ENCODE measurements around the gene FGFR2. TPM values are rescaled to one million over a fixed set of nuclear protein-coding genes. Genes with fewer than 3 reads are reported as not detected.
A peak's percentile ranks its signal among the peaks of the same experiment; 100 is the strongest.

The FGFR2 gene
- polyA plus RNA-seq, 1 of the 3 experiments (the other 2 are of a cell fraction): 0.02 TPM

DNA sequence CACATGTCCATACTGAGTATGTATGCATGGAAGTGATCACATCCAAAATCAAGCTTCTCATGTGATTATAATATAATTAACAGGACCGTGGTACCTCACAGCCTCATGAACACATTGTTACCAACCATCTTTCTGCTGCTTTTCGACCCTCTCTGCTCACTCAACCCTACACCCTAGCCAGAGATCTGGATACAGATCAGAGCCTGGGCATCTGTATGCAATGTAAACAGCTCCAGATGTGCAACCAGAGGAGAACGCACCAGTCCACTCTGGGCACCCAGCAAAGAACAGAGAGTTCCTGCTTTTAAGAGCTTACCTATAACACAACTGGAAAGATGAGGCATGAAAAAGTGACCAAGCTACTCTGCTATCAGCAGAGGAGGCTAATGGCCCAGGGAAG, 145.1 kb downstream of the FGFR2 start:
- no peaks in the 10 kb centered on the region for H3K27me3 ChIP-seq (ENCODE audit: insufficient read depth)
- no peak for TF ChIP-seq CHD2 (IDR thresholded peaks at IDR 0.05; ENCODE audit: low read length, partially characterized antibody)
- 0 out of 2 replicates have a peak, but pooled peaks have one; percentile 15 for TF ChIP-seq RCOR1 (IDR thresholded peaks at IDR 0.05; ENCODE audit: low read length)
- TF ChIP-seq GATA2 (CRISPR knock-in tag; IDR thresholded peaks at IDR 0.05): peak; percentile 60
- peak in 1 of 2 experiments; percentile 40; a peak in 1 of 4 replicates for TF ChIP-seq EP300 (IDR thresholded peaks at IDR 0.05; ENCODE audit: borderline replicate concordance in 1 of 2, low read depth in 1 of 2, low read length in 1 of 2)
- 7% methylated on average over 3 of the region's 3 CpGs for WGBS (ENCODE audit: low lambda C conversion rate)

DNA sequence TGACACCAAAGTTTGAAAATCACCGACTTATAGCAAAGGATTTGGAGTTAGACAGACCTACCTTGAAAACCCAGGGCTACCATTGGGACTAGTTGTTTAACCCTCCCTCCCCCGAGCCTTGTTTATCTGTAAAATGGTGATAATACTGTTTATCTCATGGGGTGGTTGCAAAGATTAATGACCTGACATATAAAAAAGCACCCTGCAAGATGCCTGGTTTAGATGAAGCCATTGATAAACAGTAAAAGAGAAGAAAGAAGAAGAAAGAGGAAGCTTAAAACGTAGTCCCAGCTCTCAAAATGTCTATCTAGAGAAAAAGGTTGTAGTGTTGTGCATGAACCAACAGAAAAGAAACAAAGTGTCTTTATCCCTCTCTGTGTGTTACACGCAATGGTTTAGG, 145.7 kb downstream of the FGFR2 start:
- CTCF ChIA-PET: interaction anchor here (0.8 to 1.7 kb wide), 3 partner anchors 10 to 210 kb away, joined by 3 to 4 read pairs (median 4); no protein-coding TSS in a partner anchor
- no peak for DNase-seq
- no peaks in the 10 kb centered on the region for H4K20me1 ChIP-seq (ENCODE audit: insufficient read depth)
- no peak overlapping the region for H3K27ac ChIP-seq (ENCODE audit: low read depth in 2 of 2, low read length in 1 of 2)
- H3K9me3 ChIP-seq: no peaks in the 10 kb centered on the region
- H2AFZ ChIP-seq (ENCODE audit: low read depth): no peak overlapping the region
- no peaks in the 10 kb centered on the region for H3K79me2 ChIP-seq (ENCODE audit: insufficient read depth)
- POLR2A ChIA-PET: no interaction called here
- no peaks in the 10 kb centered on the region for H3K36me3 ChIP-seq (replicated peaks in 1 of 2; ENCODE audit: control insufficient read depth in 1 of 2, insufficient read depth in 2 of 2, low read length in 1 of 2)
- TF ChIP-seq GATA2 (CRISPR knock-in tag; IDR thresholded peaks at IDR 0.05) (peak; percentile 45), MEF2A (IDR thresholded peaks at IDR 0.05; ENCODE audit: borderline replicate concordance, low read depth) (no peak)
- H3K4me1 ChIP-seq (ENCODE audit: control insufficient read depth in 1 of 2, insufficient read depth in 2 of 2, low read depth in 1 of 2, low read length in 1 of 2): peaks cover 0 to 15% of the 10 kb centered on the region in 2 experiments; a peak in 2 of 4 replicates
- no peak overlapping the region for H3K9ac ChIP-seq
- WGBS (ENCODE audit: low lambda C conversion rate): 12% methylated on average over 4 of the region's 4 CpGs
- no peaks in the 10 kb centered on the region for H3K9me2 ChIP-seq
- no peaks in the 10 kb centered on the region for H3K27me3 ChIP-seq (ENCODE audit: insufficient read depth)
- H3K4me2 ChIP-seq: no peak overlapping the region
- H3F3A ChIP-seq (replicated peaks; ENCODE audit: insufficient read depth): no peaks in the 10 kb centered on the region
- no peak overlapping the region for H3K4me3 ChIP-seq (ENCODE audit: low read depth in 2 of 2, low read length in 1 of 2)

More for the DNA sequence above, 145.1 kb downstream of the FGFR2 start:
- Histone ChIP-seq H4K20me1 (ENCODE audit: insufficient read depth) (no peaks in the 10 kb centered on the region), H3F3A (replicated peaks; ENCODE audit: insufficient read depth) (no peaks in the 10 kb centered on the region), H3K9ac (no peak overlapping the region), H3K4me2 (no peak overlapping the region), H3K79me2 (ENCODE audit: insufficient read depth) (no peaks in the 10 kb centered on the region), H3K4me3 (ENCODE audit: low read depth in 2 of 2, low read length in 1 of 2) (no peak overlapping the region), H2AFZ (ENCODE audit: low read depth) (no peak overlapping the region), H3K9me2 (no peaks in the 10 kb centered on the region), H3K36me3 (replicated peaks in 1 of 2; ENCODE audit: control insufficient read depth in 1 of 2, insufficient read depth in 2 of 2, low read length in 1 of 2) (no peaks in the 10 kb centered on the region), H3K9me3 (no peaks in the 10 kb centered on the region), H3K27ac (ENCODE audit: low read depth in 2 of 2, low read length in 1 of 2) (no peak overlapping the region), H3K4me1 (ENCODE audit: control insufficient read depth in 1 of 2, insufficient read depth in 2 of 2, low read depth in 1 of 2, low read length in 1 of 2) (peaks cover 0 to 15% of the 10 kb centered on the region in 2 experiments; a peak in 2 of 4 replicates)
- no peak for DNase-seq
- ChIA-PET POLR2A (no interaction called here), CTCF (interaction anchor here (1.0 to 1.7 kb wide), 2 partner anchors 18 to 210 kb away, joined by 4 read pairs; no protein-coding TSS in a partner anchor)

DNA sequence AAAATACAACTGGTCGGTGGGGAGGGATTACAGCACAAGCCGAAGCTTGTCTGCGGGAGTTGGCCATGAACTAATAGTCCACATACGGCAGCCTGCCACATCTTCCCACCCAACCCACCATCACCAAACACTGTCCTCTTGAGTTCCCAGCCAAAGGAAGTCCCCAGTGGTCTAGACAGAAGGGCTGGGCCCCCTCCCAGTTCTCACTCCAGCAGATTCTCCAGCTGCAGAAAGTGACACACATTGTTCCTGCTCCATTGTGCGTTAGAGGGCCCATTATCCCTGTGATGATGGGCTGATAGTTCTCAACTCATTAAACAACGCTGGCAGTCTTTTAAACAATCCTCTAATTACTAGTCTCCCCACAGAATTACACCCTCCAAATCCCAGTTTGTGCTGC, 148.0 kb downstream of the FGFR2 start:
- no peaks in the 10 kb centered on the region for H3F3A ChIP-seq (replicated peaks; ENCODE audit: insufficient read depth)
- no peaks in the 10 kb centered on the region for H3K27me3 ChIP-seq (ENCODE audit: insufficient read depth)
- no peak for DNase-seq
- H3K36me3 ChIP-seq (replicated peaks in 1 of 2; ENCODE audit: control insufficient read depth in 1 of 2, insufficient read depth in 2 of 2, low read length in 1 of 2): no peaks in the 10 kb centered on the region
- CTCF ChIA-PET: no interaction called here
- no peaks in the 10 kb centered on the region for H3K9me2 ChIP-seq
- TF ChIP-seq REST (IDR thresholded peaks at IDR 0.05; ENCODE audit: low read depth, low read length) (no peak), RCOR1 (IDR thresholded peaks at IDR 0.05; ENCODE audit: low read length) (no peak), NRF1 (IDR thresholded peaks at IDR 0.05; ENCODE audit: low read depth, low read length) (no peak), RXRA (IDR thresholded peaks at IDR 0.05; ENCODE audit: borderline replicate concordance, low read depth) (no peak), ELF1 (IDR thresholded peaks at IDR 0.05) (no peak)
- TF ChIP-seq, protein P1, sequence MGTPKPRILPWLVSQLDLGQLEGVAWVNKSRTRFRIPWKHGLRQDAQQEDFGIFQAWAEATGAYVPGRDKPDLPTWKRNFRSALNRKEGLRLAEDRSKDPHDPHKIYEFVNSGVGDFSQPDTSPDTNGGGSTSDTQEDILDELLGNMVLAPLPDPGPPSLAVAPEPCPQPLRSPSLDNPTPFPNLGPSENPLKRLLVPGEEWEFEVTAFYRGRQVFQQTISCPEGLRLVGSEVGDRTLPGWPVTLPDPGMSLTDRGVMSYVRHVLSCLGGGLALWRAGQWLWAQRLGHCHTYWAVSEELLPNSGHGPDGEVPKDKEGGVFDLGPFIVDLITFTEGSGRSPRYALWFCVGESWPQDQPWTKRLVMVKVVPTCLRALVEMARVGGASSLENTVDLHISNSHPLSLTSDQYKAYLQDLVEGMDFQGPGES (IDR thresholded peaks at IDR 0.05; ENCODE audit: low read depth, low read length): no peak
- TF ChIP-seq, protein P2, sequence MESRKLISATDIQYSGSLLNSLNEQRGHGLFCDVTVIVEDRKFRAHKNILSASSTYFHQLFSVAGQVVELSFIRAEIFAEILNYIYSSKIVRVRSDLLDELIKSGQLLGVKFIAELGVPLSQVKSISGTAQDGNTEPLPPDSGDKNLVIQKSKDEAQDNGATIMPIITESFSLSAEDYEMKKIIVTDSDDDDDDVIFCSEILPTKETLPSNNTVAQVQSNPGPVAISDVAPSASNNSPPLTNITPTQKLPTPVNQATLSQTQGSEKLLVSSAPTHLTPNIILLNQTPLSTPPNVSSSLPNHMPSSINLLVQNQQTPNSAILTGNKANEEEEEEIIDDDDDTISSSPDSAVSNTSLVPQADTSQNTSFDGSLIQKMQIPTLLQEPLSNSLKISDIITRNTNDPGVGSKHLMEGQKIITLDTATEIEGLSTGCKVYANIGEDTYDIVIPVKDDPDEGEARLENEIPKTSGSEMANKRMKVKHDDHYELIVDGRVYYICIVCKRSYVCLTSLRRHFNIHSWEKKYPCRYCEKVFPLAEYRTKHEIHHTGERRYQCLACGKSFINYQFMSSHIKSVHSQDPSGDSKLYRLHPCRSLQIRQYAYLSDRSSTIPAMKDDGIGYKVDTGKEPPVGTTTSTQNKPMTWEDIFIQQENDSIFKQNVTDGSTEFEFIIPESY (IDR thresholded peaks at IDR 0.05; ENCODE audit: borderline replicate concordance, low read depth): no peak
- no peaks in the 10 kb centered on the region for H4K20me1 ChIP-seq (ENCODE audit: insufficient read depth)
- H3K4me1 ChIP-seq (ENCODE audit: control insufficient read depth in 1 of 2, insufficient read depth in 2 of 2, low read depth in 1 of 2, low read length in 1 of 2): peaks cover 0 to 11% of the 10 kb centered on the region in 2 experiments; a peak in 2 of 4 replicates
- H3K4me3 ChIP-seq (ENCODE audit: low read depth in 2 of 2, low read length in 1 of 2): no peak overlapping the region
- H3K9me3 ChIP-seq: no peaks in the 10 kb centered on the region
- no peak overlapping the region for H3K9ac ChIP-seq
- WGBS (ENCODE audit: low lambda C conversion rate): 54% methylated on average over 6 of the region's 6 CpGs
- no peak overlapping the region for H2AFZ ChIP-seq (ENCODE audit: low read depth)
- no peak overlapping the region for H3K27ac ChIP-seq (ENCODE audit: low read depth in 2 of 2, low read length in 1 of 2)
- H3K4me2 ChIP-seq: no peak overlapping the region
- POLR2A ChIA-PET: no interaction called here
- no peaks in the 10 kb centered on the region for H3K79me2 ChIP-seq (ENCODE audit: insufficient read depth)

Data from SK-N-SH (cell line).